GM10847 (cell line): ENCODE results near the gene TRIM45.

Experiments
- POLR2A ChIP-seq: IDR thresholded peaks from 2 replicates; pipeline ENCODE4 v1.6.1; 2011; ENCODE audit not compliant: insufficient read length; ENCODE audit errors: extremely low read depth

The TRIM45 gene

GRCh38 chr1:117121589-117122329 lies at the start of gene TRIM45:
TSS of gene TRIM45 (minus strand) at chr1:117121749. CDS start at chr1:117121201, 548 bp downstream.
- no peak for TF ChIP-seq POLR2A

- TF ChIP-seq POLR2A, result no peak
Observed at GRCh38 chr1:117169871-117170596, 48.5 kb upstream of the TRIM45 start.

GRCh38 chr1:117167402-117167801 lies 45.9 kb upstream of the TRIM45 start:
- no peak for TF ChIP-seq POLR2A

GRCh38 chr1:117166076-117166475 lies 44.5 kb upstream of the TRIM45 start:
- no peak for TF ChIP-seq POLR2A

- TF ChIP-seq POLR2A, result no peak
Observed at GRCh38 chr1:117164209-117164608, 42.7 kb upstream of the TRIM45 start.

- no peak for TF ChIP-seq POLR2A
Observed at GRCh38 chr1:117162816-117163215, 41.3 kb upstream of the TRIM45 start.

- TF ChIP-seq POLR2A, result no peak
Observed at GRCh38 chr1:117161887-117162286, 40.3 kb upstream of the TRIM45 start.

GRCh38 chr1:117150316-117150715 lies 28.8 kb upstream of the TRIM45 start:
- no peak for TF ChIP-seq POLR2A

GRCh38 chr1:117147856-117148588 lies 26.5 kb upstream of the TRIM45 start:
- no peak for TF ChIP-seq POLR2A

GRCh38 chr1:117147341-117147831 lies 25.8 kb upstream of the TRIM45 start:
- no peak for TF ChIP-seq POLR2A

- no peak for TF ChIP-seq POLR2A
Observed at GRCh38 chr1:117146575-117147340, 25.2 kb upstream of the TRIM45 start.

GRCh38 chr1:117146072-117146471 lies 24.5 kb upstream of the TRIM45 start:
- TF ChIP-seq POLR2A, result no peak

GRCh38 chr1:117143871-117144270 lies 22.3 kb upstream of the TRIM45 start:
- TF ChIP-seq POLR2A, result no peak

GRCh38 chr1:117143172-117143571 lies 21.6 kb upstream of the TRIM45 start:
- TF ChIP-seq POLR2A, result no peak

- no peak for TF ChIP-seq POLR2A
Observed at GRCh38 chr1:117142200-117142599, 20.7 kb upstream of the TRIM45 start.
